DMS153 treated with DMSO at 0.1 percent for 48 hours (cell line): ENCODE data around the gene SLC22A5.
"Not testable (repeated sequence)": the region's sequence is repeated elsewhere in the genome, so short reads cannot be mapped to it uniquely, and the experiment has no call there.

Experiments
- DNase-seq: peaks from one replicate; lab custom pipeline; 2025; ENCODE audit not compliant: unreplicated experiment; lab: John Stamatoyannopoulos, UW

Gene SLC22A5

GRCh38 chr5:132411304-132412013 is 41.9 kb downstream of the SLC22A5 start:
- no peak for DNase-seq

DNA sequence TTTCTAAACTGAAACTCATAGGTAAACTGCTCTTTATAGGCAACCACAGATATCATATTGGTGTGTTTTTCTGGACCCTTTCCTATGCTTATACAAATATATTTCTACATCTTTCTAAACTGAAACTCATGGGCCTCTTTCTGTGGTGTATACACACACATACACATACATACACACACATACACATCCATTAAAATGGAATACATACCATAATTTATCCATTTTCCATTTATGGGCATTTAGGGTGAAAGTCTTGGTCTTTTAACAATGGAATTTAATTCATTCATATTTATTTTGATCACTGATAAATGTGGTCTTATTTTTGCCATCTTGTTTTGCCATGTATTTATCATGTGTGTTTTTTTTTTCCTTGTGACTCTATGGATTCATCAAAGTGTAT is 44.1 kb downstream of the SLC22A5 start:
- no peak for DNase-seq

- DNase-seq, result no peak
Observed at GRCh38 chr5:132414634-132415378, 45.3 kb downstream of the SLC22A5 start.

GRCh38 chr5:132415516-132415915 is 46.0 kb downstream of the SLC22A5 start:
- not testable (repeated sequence) for DNase-seq

DNA sequence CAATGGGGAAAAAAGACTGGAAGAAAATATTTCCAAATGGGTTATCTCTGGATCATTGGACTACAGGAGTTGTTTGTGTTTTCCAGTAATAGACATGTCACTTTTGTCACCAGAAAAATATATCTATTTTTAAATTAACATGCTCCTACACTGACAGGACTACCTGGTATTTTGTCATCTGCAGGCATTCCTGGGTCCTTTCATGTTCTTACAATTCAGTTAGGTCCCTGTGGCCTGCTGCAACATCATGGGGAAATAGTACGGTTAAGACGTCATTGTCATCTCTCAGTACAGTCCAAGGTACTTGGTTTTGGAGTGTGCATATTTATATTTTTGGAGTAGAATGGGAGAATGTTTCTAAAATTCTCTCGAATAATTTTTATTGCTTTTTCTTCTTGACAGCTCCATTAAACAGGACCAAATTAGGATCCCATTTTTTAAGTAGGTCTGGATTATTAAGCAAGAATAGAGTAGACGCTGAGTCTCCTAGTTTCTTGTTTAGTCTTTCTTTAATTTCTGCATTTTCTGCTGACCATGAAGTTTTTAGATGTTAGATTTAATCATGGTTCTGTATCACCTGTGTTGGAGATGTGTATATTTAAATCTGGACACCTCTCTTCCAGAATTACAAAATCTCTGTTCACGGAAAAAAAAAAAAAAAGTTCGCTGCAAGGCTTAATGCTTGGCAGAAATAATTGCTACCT is 46.9 kb downstream of the SLC22A5 start:
- DNase-seq, result no peak

DNA sequence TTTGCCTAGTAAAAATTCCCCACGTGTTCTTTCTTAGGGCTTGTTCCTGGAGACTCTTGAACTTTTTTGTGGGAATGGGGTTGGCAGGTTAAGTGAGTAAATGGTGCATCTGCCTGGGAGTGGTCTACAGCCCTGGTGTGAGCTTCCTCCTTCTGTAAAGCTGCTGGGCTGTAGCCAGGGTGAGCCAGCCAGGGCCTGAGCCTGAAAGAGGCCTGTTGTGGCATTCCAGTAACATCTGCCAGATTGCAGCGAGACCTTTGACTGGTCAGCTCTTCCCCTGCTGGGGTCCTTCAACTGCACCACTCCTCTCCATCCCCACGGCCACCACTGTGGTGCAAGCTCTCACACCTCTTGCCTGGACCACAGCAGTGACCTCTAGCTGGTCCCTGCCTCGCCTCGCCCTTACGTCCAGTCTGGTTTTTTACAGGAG is 47.5 kb downstream of the SLC22A5 start:
- no peak for DNase-seq

DNA sequence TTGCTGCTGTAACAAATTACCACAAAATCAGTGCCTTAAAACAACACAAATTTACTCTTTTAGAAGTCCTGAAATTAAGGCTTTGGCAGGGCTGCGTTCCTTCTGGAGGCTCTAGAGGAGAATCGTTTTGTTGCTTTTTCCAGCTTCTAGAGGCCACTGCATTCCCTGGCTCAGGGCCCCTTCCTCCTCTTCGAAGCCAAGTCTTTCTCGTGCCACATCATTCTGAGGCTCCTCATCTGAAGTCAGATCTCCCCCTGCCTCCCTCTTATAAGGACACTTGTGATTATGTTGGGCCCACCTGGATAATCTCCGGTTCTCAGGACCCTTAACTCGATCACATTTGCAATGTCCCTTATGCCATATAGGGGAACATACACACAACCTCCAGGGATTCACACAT is 48.0 kb downstream of the SLC22A5 start:
- DNase-seq, result no peak

- DNase-seq, result no peak
Observed at GRCh38 chr5:132417889-132418485, 48.5 kb downstream of the SLC22A5 start.

GRCh38 chr5:132418881-132419280 is 49.4 kb downstream of the SLC22A5 start:
- DNase-seq, result no peak

- DNase-seq, result peak; percentile 20
Observed at GRCh38 chr5:132419502-132420468, 50.3 kb downstream of the SLC22A5 start.

GRCh38 chr5:132420706-132421272 is 51.3 kb downstream of the SLC22A5 start:
- no peak for DNase-seq

DNA sequence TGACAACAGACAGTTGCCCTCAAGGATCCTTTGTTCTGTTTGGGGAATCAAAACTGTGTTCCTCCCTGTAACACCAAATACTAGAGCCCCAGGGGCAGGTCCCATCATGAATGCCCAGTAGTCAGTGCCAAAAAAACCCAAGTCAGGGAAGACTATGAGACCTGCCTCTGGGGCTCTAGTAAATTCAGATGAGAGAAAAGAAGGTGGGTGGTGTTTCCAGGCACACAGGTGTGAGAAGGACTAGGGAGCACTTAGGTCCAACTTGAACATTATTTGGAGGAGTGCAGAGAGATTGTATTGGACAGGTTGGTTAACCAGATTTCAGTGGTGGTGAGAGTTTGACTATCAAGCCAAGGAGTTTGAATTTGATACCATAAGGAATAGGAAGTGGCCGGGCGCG is 52.0 kb downstream of the SLC22A5 start:
- no peak for DNase-seq

- DNase-seq, result no peak
Observed at GRCh38 chr5:132422720-132423437, 53.4 kb downstream of the SLC22A5 start.

- DNase-seq, result no peak
Observed at GRCh38 chr5:132423438-132423898, 54.0 kb downstream of the SLC22A5 start.

GRCh38 chr5:132424167-132424880 is 54.8 kb downstream of the SLC22A5 start:
- DNase-seq, result no peak

GRCh38 chr5:132425009-132425937 is 55.8 kb downstream of the SLC22A5 start:
- no peak for DNase-seq

- no peak for DNase-seq
Observed at GRCh38 chr5:132425975-132426524, 56.5 kb downstream of the SLC22A5 start.
